Measurements from ENCODE around the gene KCNJ13.
A peak's percentile ranks its signal among the peaks of the same experiment; 100 is the strongest.

Gene KCNJ13

GRCh38 chr2:232761301-232761907 is 15.0 kb downstream of the KCNJ13 start:
- H3K18ac ChIP-seq (ENCODE audit: low read length) = no peak overlapping the region
- no peak overlapping the region for H2AFZ ChIP-seq (ENCODE audit: insufficient read depth, low read length, poor library complexity)
- no peaks in the 10 kb centered on the region for H3K4me1 ChIP-seq (ENCODE audit: control insufficient read depth in 1 of 2, insufficient read depth in 2 of 2, low read length in 2 of 2)
- no peak overlapping the region for H4K8ac ChIP-seq (ENCODE audit: low read depth, low read length)
- H3K4me3 ChIP-seq (ENCODE audit: low read depth, low read length) = no peak overlapping the region
- H3K4ac ChIP-seq (ENCODE audit: low read depth, low read length) = no peak overlapping the region
- H4K91ac ChIP-seq (ENCODE audit: low read depth, low read length) = no peak overlapping the region
- no peak overlapping the region for H2AK5ac ChIP-seq (ENCODE audit: low read length)
- no peaks in the 10 kb centered on the region for H3K9me3 ChIP-seq (ENCODE audit: insufficient read depth, low read depth, low read length)
- no peaks in the 10 kb centered on the region for H3K79me1 ChIP-seq (ENCODE audit: low read length)
- no peak overlapping the region for H3K14ac ChIP-seq (ENCODE audit: low read length)
- H3K23ac ChIP-seq (ENCODE audit: low read length) = no peak overlapping the region
- no peak overlapping the region for H4K12ac ChIP-seq (ENCODE audit: low read depth, low read length)
- peak; percentile 15 to 66 for DNase-seq
- H2BK5ac ChIP-seq (ENCODE audit: low read depth, low read length, poor library complexity) = no peak overlapping the region
- no peaks in the 10 kb centered on the region for H3K27me3 ChIP-seq (ENCODE audit: insufficient read depth, low read length)
- H3K36me3 ChIP-seq (ENCODE audit: control insufficient read depth in 1 of 2, insufficient read depth in 2 of 2, low read length in 2 of 2) = peaks cover 13 to 14% of the 10 kb centered on the region in 2 experiments
- no peak overlapping the region for H3K9ac ChIP-seq (ENCODE audit: low read length)
- no CpG with 5 or more reads among the region's 3 CpGs for WGBS (ENCODE audit: extremely low coverage, insufficient coverage, insufficient read length)
- no peaks in the 10 kb centered on the region for H3K79me2 ChIP-seq (ENCODE audit: control insufficient read depth, insufficient read depth, low read length, poor library complexity)
- no peak overlapping the region for H2BK120ac ChIP-seq (ENCODE audit: insufficient read depth, low read length, poor library complexity)
- no peak overlapping the region for H2BK12ac ChIP-seq (ENCODE audit: low read length)
- no peak overlapping the region for H3K27ac ChIP-seq (ENCODE audit: low read depth, low read length)
- no peak overlapping the region for H3K4me2 ChIP-seq (ENCODE audit: low read length)

- no peak overlapping the region for H4K91ac ChIP-seq (ENCODE audit: low read depth, low read length)
- no peak overlapping the region for H3K4me3 ChIP-seq (ENCODE audit: low read depth, low read length)
- no peak overlapping the region for H3K14ac ChIP-seq (ENCODE audit: low read length)
- H3K18ac ChIP-seq (ENCODE audit: low read length) = no peak overlapping the region
- H3K27ac ChIP-seq (ENCODE audit: low read depth, low read length) = no peak overlapping the region
- no peaks in the 10 kb centered on the region for H3K79me2 ChIP-seq (ENCODE audit: control insufficient read depth, insufficient read depth, low read length, poor library complexity)
- H3K23ac ChIP-seq (ENCODE audit: low read length) = no peak overlapping the region
- no peak overlapping the region for H2AFZ ChIP-seq (ENCODE audit: insufficient read depth, low read length, poor library complexity)
- H3K36me3 ChIP-seq (ENCODE audit: control insufficient read depth in 1 of 2, insufficient read depth in 2 of 2, low read length in 2 of 2) = peaks cover 9 to 17% of the 10 kb centered on the region in 2 experiments
- no peak overlapping the region for H4K8ac ChIP-seq (ENCODE audit: low read depth, low read length)
- H3K4me1 ChIP-seq (ENCODE audit: control insufficient read depth in 1 of 2, insufficient read depth in 2 of 2, low read length in 2 of 2) = no peaks in the 10 kb centered on the region
- no peak overlapping the region for H3K4ac ChIP-seq (ENCODE audit: low read depth, low read length)
- H3K79me1 ChIP-seq (ENCODE audit: low read length) = no peaks in the 10 kb centered on the region
- no peak for DNase-seq
- no peak overlapping the region for H2AK5ac ChIP-seq (ENCODE audit: low read length)
- H2BK12ac ChIP-seq (ENCODE audit: low read length) = no peak overlapping the region
- H3K9me3 ChIP-seq (ENCODE audit: insufficient read depth, low read depth, low read length) = no peaks in the 10 kb centered on the region
- no CpG with 5 or more reads among the region's 2 CpGs for WGBS (ENCODE audit: extremely low coverage, insufficient coverage, insufficient read length)
- no peaks in the 10 kb centered on the region for H3K27me3 ChIP-seq (ENCODE audit: insufficient read depth, low read length)
- H3K4me2 ChIP-seq (ENCODE audit: low read length) = no peak overlapping the region
- H2BK120ac ChIP-seq (ENCODE audit: insufficient read depth, low read length, poor library complexity) = no peak overlapping the region
- H3K9ac ChIP-seq (ENCODE audit: low read length) = no peak overlapping the region
- H4K12ac ChIP-seq (ENCODE audit: low read depth, low read length) = no peak overlapping the region
- H2BK5ac ChIP-seq (ENCODE audit: low read depth, low read length, poor library complexity) = no peak overlapping the region
Measured at GRCh38 chr2:232757905-232758304, 18.5 kb downstream of the KCNJ13 start.

- no CpG with 5 or more reads among the region's 4 CpGs for WGBS (ENCODE audit: extremely low coverage, insufficient coverage, insufficient read length)
- Histone ChIP-seq H3K4me3 (ENCODE audit: low read depth, low read length) (no peak overlapping the region), H3K4me2 (ENCODE audit: low read length) (no peak overlapping the region), H3K9ac (ENCODE audit: low read length) (no peak overlapping the region), H4K12ac (ENCODE audit: low read depth, low read length) (no peak overlapping the region), H3K4ac (ENCODE audit: low read depth, low read length) (no peak overlapping the region), H3K18ac (ENCODE audit: low read length) (no peak overlapping the region), H2AFZ (ENCODE audit: insufficient read depth, low read length, poor library complexity) (no peak overlapping the region), H2BK12ac (ENCODE audit: low read length) (no peak overlapping the region), H4K8ac (ENCODE audit: low read depth, low read length) (no peak overlapping the region), H2AK5ac (ENCODE audit: low read length) (no peak overlapping the region), H3K14ac (ENCODE audit: low read length) (no peak overlapping the region), H2BK5ac (ENCODE audit: low read depth, low read length, poor library complexity) (no peak overlapping the region), H3K9me3 (ENCODE audit: insufficient read depth, low read depth, low read length) (no peaks in the 10 kb centered on the region), H3K27me3 (ENCODE audit: insufficient read depth, low read length) (no peaks in the 10 kb centered on the region), H2BK120ac (ENCODE audit: insufficient read depth, low read length, poor library complexity) (no peak overlapping the region), H3K27ac (ENCODE audit: low read depth, low read length) (no peak overlapping the region), H3K36me3 (ENCODE audit: control insufficient read depth in 1 of 2, insufficient read depth in 2 of 2, low read length in 2 of 2) (peaks cover 11% of the 10 kb centered on the region in 2 experiments), H3K79me1 (ENCODE audit: low read length) (no peaks in the 10 kb centered on the region), H3K4me1 (ENCODE audit: control insufficient read depth in 1 of 2, insufficient read depth in 2 of 2, low read length in 2 of 2) (no peaks in the 10 kb centered on the region), H4K91ac (ENCODE audit: low read depth, low read length) (no peak overlapping the region), H3K79me2 (ENCODE audit: control insufficient read depth, insufficient read depth, low read length, poor library complexity) (no peaks in the 10 kb centered on the region), H3K23ac (ENCODE audit: low read length) (no peak overlapping the region)
- no peak for DNase-seq
Measured at GRCh38 chr2:232750135-232750671, 26.2 kb downstream of the KCNJ13 start.

- H2BK5ac ChIP-seq (ENCODE audit: low read depth, low read length, poor library complexity) = no peak overlapping the region
- no peak overlapping the region for H4K91ac ChIP-seq (ENCODE audit: low read depth, low read length)
- no peak overlapping the region for H3K14ac ChIP-seq (ENCODE audit: low read length)
- no peak overlapping the region for H4K8ac ChIP-seq (ENCODE audit: low read depth, low read length)
- H3K9me3 ChIP-seq (ENCODE audit: insufficient read depth, low read depth, low read length) = no peaks in the 10 kb centered on the region
- no peak overlapping the region for H2BK120ac ChIP-seq (ENCODE audit: insufficient read depth, low read length, poor library complexity)
- no peaks in the 10 kb centered on the region for H3K4me1 ChIP-seq (ENCODE audit: control insufficient read depth in 1 of 2, insufficient read depth in 2 of 2, low read length in 2 of 2)
- no peak overlapping the region for H3K18ac ChIP-seq (ENCODE audit: low read length)
- peaks cover 9 to 11% of the 10 kb centered on the region in 2 experiments for H3K36me3 ChIP-seq (ENCODE audit: control insufficient read depth in 1 of 2, insufficient read depth in 2 of 2, low read length in 2 of 2)
- H3K4ac ChIP-seq (ENCODE audit: low read depth, low read length) = no peak overlapping the region
- DNase-seq = no peak
- H2AFZ ChIP-seq (ENCODE audit: insufficient read depth, low read length, poor library complexity) = no peak overlapping the region
- WGBS (ENCODE audit: extremely low coverage, insufficient coverage, insufficient read length) = 100% methylated on average over 1 of the region's 3 CpGs
- H3K9ac ChIP-seq (ENCODE audit: low read length) = no peak overlapping the region
- H3K79me1 ChIP-seq (ENCODE audit: low read length) = no peaks in the 10 kb centered on the region
- no peaks in the 10 kb centered on the region for H3K79me2 ChIP-seq (ENCODE audit: control insufficient read depth, insufficient read depth, low read length, poor library complexity)
- no peak overlapping the region for H2BK12ac ChIP-seq (ENCODE audit: low read length)
- no peak overlapping the region for H3K4me3 ChIP-seq (ENCODE audit: low read depth, low read length)
- no peak overlapping the region for H2AK5ac ChIP-seq (ENCODE audit: low read length)
- H3K27me3 ChIP-seq (ENCODE audit: insufficient read depth, low read length) = no peaks in the 10 kb centered on the region
- no peak overlapping the region for H3K4me2 ChIP-seq (ENCODE audit: low read length)
- H3K27ac ChIP-seq (ENCODE audit: low read depth, low read length) = no peak overlapping the region
- H4K12ac ChIP-seq (ENCODE audit: low read depth, low read length) = no peak overlapping the region
- H3K23ac ChIP-seq (ENCODE audit: low read length) = no peak overlapping the region
Measured at GRCh38 chr2:232749331-232749730, 27.0 kb downstream of the KCNJ13 start.
